ENCODE results near the gene CCR7. TPM values are rescaled to one million over a fixed set of nuclear protein-coding genes. Genes with fewer than 3 reads are reported as not detected.

CCR7 gene
- total and polyA plus RNA-seq, 4 donors, result 1.8 to 5.9 (median 3.0) TPM

GRCh38 chr17:40557531-40558299 lies 7.6 kb downstream of the CCR7 start:
- DNase-seq (peak; percentile 83 to 92 (median 83)), ATAC-seq (ENCODE audit: insufficient read depth, low FRiP score) (no peak)
- peak overlapping the region in 1 of 2 donors; percentile 65 for H3K27ac ChIP-seq (ENCODE audit: low read depth in 1 of 2, low read length in 1 of 2)
- TF ChIP-seq CTCF (IDR thresholded peaks at IDR 0.05; ENCODE audit: control extremely low read depth, extremely low read depth), result no peak
- no peak overlapping the region for H3K9ac ChIP-seq (ENCODE audit: insufficient read depth in 1 of 2, low read length in 2 of 2)
- peaks cover 0 to 54% (median 38%) of the 10 kb centered on the region in 5 donors for H3K4me1 ChIP-seq (ENCODE audit: control insufficient read depth in 5 of 5, insufficient read depth in 5 of 5, low read length in 5 of 5)
- no peak overlapping the region for H3K4me3 ChIP-seq
- no peaks in the 10 kb centered on the region for H3K9me3 ChIP-seq (ENCODE audit: control insufficient read depth in 4 of 4, insufficient read depth in 3 of 4, low read length in 3 of 4)
- H3K27me3 ChIP-seq (ENCODE audit: control insufficient read depth in 3 of 3, insufficient read depth in 3 of 3, low read length in 2 of 3), result no peaks in the 10 kb centered on the region
- 41 to 52% methylated on average over 6 of the region's 6 CpGs for WGBS, 2 donors
- no peaks in the 10 kb centered on the region for H3K36me3 ChIP-seq (ENCODE audit: control insufficient read depth in 4 of 4, insufficient read depth in 4 of 4, low read length in 4 of 4)

GRCh38 chr17:40556884-40557414 lies 8.3 kb downstream of the CCR7 start:
- Histone ChIP-seq H3K27me3 (ENCODE audit: control insufficient read depth in 3 of 3, insufficient read depth in 3 of 3, low read length in 2 of 3) (no peaks in the 10 kb centered on the region), H3K9me3 (ENCODE audit: control insufficient read depth in 4 of 4, insufficient read depth in 3 of 4, low read length in 3 of 4) (no peaks in the 10 kb centered on the region), H3K36me3 (ENCODE audit: control insufficient read depth in 4 of 4, insufficient read depth in 4 of 4, low read length in 4 of 4) (no peaks in the 10 kb centered on the region), H3K27ac (ENCODE audit: low read depth in 1 of 2, low read length in 1 of 2) (peak overlapping the region in 1 of 2 donors; percentile 65), H3K4me3 (no peak overlapping the region), H3K9ac (ENCODE audit: insufficient read depth in 1 of 2, low read length in 2 of 2) (no peak overlapping the region), H3K4me1 (ENCODE audit: control insufficient read depth in 5 of 5, insufficient read depth in 5 of 5, low read length in 5 of 5) (peaks cover 0 to 60% (median 41%) of the 10 kb centered on the region in 5 donors)
- no peak for ATAC-seq (ENCODE audit: insufficient read depth, low FRiP score)
- WGBS, 2 donors, result 20 to 28% methylated on average over 16 of the region's 16 CpGs
- peak; percentile 74 to 91 (median 77) for DNase-seq
- TF ChIP-seq CTCF (IDR thresholded peaks at IDR 0.05; ENCODE audit: control extremely low read depth, extremely low read depth), result no peak

- Histone ChIP-seq H3K36me3 (ENCODE audit: control insufficient read depth in 4 of 4, insufficient read depth in 4 of 4, low read length in 4 of 4) (no peaks in the 10 kb centered on the region), H3K4me3 (no peak overlapping the region), H3K9me3 (ENCODE audit: control insufficient read depth in 4 of 4, insufficient read depth in 3 of 4, low read length in 3 of 4) (no peaks in the 10 kb centered on the region), H3K9ac (ENCODE audit: insufficient read depth in 1 of 2, low read length in 2 of 2) (peak overlapping the region in 1 of 2 donors; percentile 7), H3K27me3 (ENCODE audit: control insufficient read depth in 3 of 3, insufficient read depth in 3 of 3, low read length in 2 of 3) (no peaks in the 10 kb centered on the region), H3K27ac (ENCODE audit: low read depth in 1 of 2, low read length in 1 of 2) (peak overlapping the region in 1 of 2 donors; percentile 65), H3K4me1 (ENCODE audit: control insufficient read depth in 5 of 5, insufficient read depth in 5 of 5, low read length in 5 of 5) (peaks cover 0 to 67% (median 47%) of the 10 kb centered on the region in 5 donors)
- ATAC-seq (ENCODE audit: insufficient read depth, low FRiP score) (no peak), DNase-seq (no peak)
- TF ChIP-seq CTCF (IDR thresholded peaks at IDR 0.05; ENCODE audit: control extremely low read depth, extremely low read depth), result no peak
- WGBS, 2 donors, result 93% methylated on average over 1 of the region's 1 CpG
Observed at GRCh38 chr17:40556198-40556661, 9.0 kb downstream of the CCR7 start.
